Stimulated activated naive CD8-positive, alpha-beta T cell treated with anti-CD3 and anti-CD28 coated beads, Interleukin-15, amount 100 ng/mL, for 72 hours (primary cell): ENCODE data around the gene FSTL3.
"Not testable (repeated sequence)": the region's sequence is repeated elsewhere in the genome, so short reads cannot be mapped to it uniquely, and the experiment has no call there.

Experiments
- ATAC-seq: fragments of 150-1000 bp; cut with Tn5 transposase; 2 replicates; pipeline ENCODE4 v1.10.0; 2021; ENCODE audit warnings: mild to moderate bottlenecking, moderate library complexity
- DNase-seq, 2 donors: peaks; one replicate each; pipeline ENCODE4 v3.0.0; 2021 to 2022
- H3K27ac Mint-ChIP-seq, 2 donors: one replicate each; pipeline ENCODE4 v1.8.0; 2022; ENCODE audit warnings: mild to moderate bottlenecking in 2 of 2, mixed read lengths in 2 of 2, moderate library complexity in 2 of 2
- H3K27me3 Mint-ChIP-seq: one replicate; pipeline ENCODE4 v1.8.0; 2022; ENCODE audit warnings: mixed read lengths
- H3K4me1 Mint-ChIP-seq: one replicate; pipeline ENCODE4 v1.8.0; 2022; ENCODE audit warnings: mild to moderate bottlenecking, mixed read lengths
- H3K4me3 Mint-ChIP-seq, 2 donors: one replicate each; pipeline ENCODE4 v1.8.0; 2022; ENCODE audit warnings: mild to moderate bottlenecking in 2 of 2, mixed read lengths in 2 of 2, moderate library complexity in 1 of 2
- H3K9me3 Mint-ChIP-seq, 2 donors: one replicate each; pipeline ENCODE4 v1.8.0; 2022; ENCODE audit warnings: mixed read lengths in 2 of 2

FSTL3 gene

GRCh38 chr19:682678-683320 lies 6.6 kb downstream of the FSTL3 start:
- no peak overlapping the region for H3K4me3 Mint-ChIP-seq
- H3K27me3 Mint-ChIP-seq = no peaks in the 10 kb centered on the region
- DNase-seq = no peak
- peaks cover 14% of the 10 kb centered on the region for H3K4me1 Mint-ChIP-seq
- no peak for ATAC-seq
- H3K9me3 Mint-ChIP-seq = no peaks in the 10 kb centered on the region
- no peak overlapping the region for H3K27ac Mint-ChIP-seq

- peaks cover 8% of the 10 kb centered on the region for H3K4me1 Mint-ChIP-seq
- H3K4me3 Mint-ChIP-seq = no peak overlapping the region
Observed at GRCh38 chr19:685454-685931, 9.3 kb downstream of the FSTL3 start.

GRCh38 chr19:686589-687297 lies 10.6 kb downstream of the FSTL3 start:
- H3K27me3 Mint-ChIP-seq = no peaks in the 10 kb centered on the region
- DNase-seq (no peak), ATAC-seq (no peak)
- H3K9me3 Mint-ChIP-seq = no peaks in the 10 kb centered on the region
- no peak overlapping the region for H3K27ac Mint-ChIP-seq
- H3K4me3 Mint-ChIP-seq = no peak overlapping the region
- peaks cover under 1% of the 10 kb centered on the region for H3K4me1 Mint-ChIP-seq

More at GRCh38 chr19:685454-685931, 9.3 kb downstream of the FSTL3 start:
- no peak for DNase-seq
- H3K27me3 Mint-ChIP-seq = no peaks in the 10 kb centered on the region
- H3K9me3 Mint-ChIP-seq = no peaks in the 10 kb centered on the region
- ATAC-seq = no peak
- no peak overlapping the region for H3K27ac Mint-ChIP-seq

GRCh38 chr19:687569-688166 lies 11.5 kb downstream of the FSTL3 start:
- Mint-ChIP-seq H3K4me1 (no peaks in the 10 kb centered on the region), H3K9me3 (no peaks in the 10 kb centered on the region), H3K27ac (no peak overlapping the region), H3K4me3 (no peak overlapping the region), H3K27me3 (no peaks in the 10 kb centered on the region)
- no peak for DNase-seq
- ATAC-seq = no peak

GRCh38 chr19:688214-688613 lies 12.0 kb downstream of the FSTL3 start:
- Mint-ChIP-seq H3K4me1 (no peaks in the 10 kb centered on the region), H3K9me3 (no peaks in the 10 kb centered on the region), H3K27me3 (no peaks in the 10 kb centered on the region), H3K4me3 (no peak overlapping the region), H3K27ac (no peak overlapping the region)
- ATAC-seq (no peak), DNase-seq (no peak)

GRCh38 chr19:688992-689391 lies 12.8 kb downstream of the FSTL3 start:
- H3K27ac Mint-ChIP-seq = no peak overlapping the region
- no peak overlapping the region for H3K4me3 Mint-ChIP-seq
- no peaks in the 10 kb centered on the region for H3K27me3 Mint-ChIP-seq
- no peaks in the 10 kb centered on the region for H3K4me1 Mint-ChIP-seq
- H3K9me3 Mint-ChIP-seq = no peaks in the 10 kb centered on the region
- DNase-seq (no peak), ATAC-seq (no peak)

- peaks cover 8% of the 10 kb centered on the region for H3K4me1 Mint-ChIP-seq
- no peak overlapping the region for H3K4me3 Mint-ChIP-seq
- no peaks in the 10 kb centered on the region for H3K9me3 Mint-ChIP-seq
- no peak for ATAC-seq
- no peak for DNase-seq
- no peak overlapping the region for H3K27ac Mint-ChIP-seq
- H3K27me3 Mint-ChIP-seq = peaks cover 11% of the 10 kb centered on the region
Observed at GRCh38 chr19:690203-690602, 14.0 kb downstream of the FSTL3 start.

- no peaks in the 10 kb centered on the region for H3K9me3 Mint-ChIP-seq
- H3K4me1 Mint-ChIP-seq = peaks cover 15% of the 10 kb centered on the region
- ATAC-seq (peak; percentile 20), DNase-seq (no peak)
- H3K4me3 Mint-ChIP-seq = peak overlapping the region in 1 of 2 donors; percentile 29
- H3K27ac Mint-ChIP-seq = no peak overlapping the region
- peaks cover 45% of the 10 kb centered on the region for H3K27me3 Mint-ChIP-seq
Observed at GRCh38 chr19:694481-695351, 18.5 kb downstream of the FSTL3 start.

- peaks cover 45% of the 10 kb centered on the region for H3K27me3 Mint-ChIP-seq
- peak within 1 kb of the TSS in 1 of 2 donors; percentile 44 for H3K4me3 Mint-ChIP-seq
- DNase-seq (no peak), ATAC-seq (peak; percentile 46)
- peaks cover 15% of the 10 kb centered on the region for H3K4me1 Mint-ChIP-seq
- H3K27ac Mint-ChIP-seq = peak within 1 kb of the TSS in 1 of 2 donors; percentile 59
- H3K9me3 Mint-ChIP-seq = no peaks in the 10 kb centered on the region
Observed at GRCh38 chr19:695352-695949, 19.3 kb downstream of the FSTL3 start, which contains the start of gene PRSS57. TSS of gene PRSS57 (minus strand) at chr19:695452. CDS start at chr19:695430, 22 bp downstream.

- H3K4me3 Mint-ChIP-seq, H3K27ac Mint-ChIP-seq, DNase-seq, ATAC-seq, H3K9me3 Mint-ChIP-seq: not testable (repeated sequence)
- peaks cover 54% of the 10 kb centered on the region for H3K27me3 Mint-ChIP-seq
- H3K4me1 Mint-ChIP-seq = peaks cover 20% of the 10 kb centered on the region
Observed at GRCh38 chr19:698529-698928, 22.3 kb downstream of the FSTL3 start.

- not testable (repeated sequence) for H3K9me3 Mint-ChIP-seq, H3K4me3 Mint-ChIP-seq, H3K27ac Mint-ChIP-seq, ATAC-seq, DNase-seq
- Mint-ChIP-seq H3K4me1 (peaks cover 26% of the 10 kb centered on the region), H3K27me3 (peaks cover 48% of the 10 kb centered on the region)
Observed at GRCh38 chr19:699885-700284, 23.7 kb downstream of the FSTL3 start.

GRCh38 chr19:702847-703246 lies 26.7 kb downstream of the FSTL3 start:
- H3K4me3 Mint-ChIP-seq = peak overlapping the region; percentile 35 to 56
- not testable (repeated sequence) for ATAC-seq, H3K9me3 Mint-ChIP-seq, DNase-seq
- H3K4me1 Mint-ChIP-seq = peaks cover 16% of the 10 kb centered on the region
- H3K27me3 Mint-ChIP-seq = peaks cover 41% of the 10 kb centered on the region
- peak overlapping the region in 1 of 2 donors; percentile 27 for H3K27ac Mint-ChIP-seq

- Mint-ChIP-seq H3K4me1 (peaks cover 16% of the 10 kb centered on the region), H3K27me3 (peaks cover 41% of the 10 kb centered on the region), H3K9me3 (no peaks in the 10 kb centered on the region), H3K27ac (peak overlapping the region in 1 of 2 donors; percentile 27), H3K4me3 (peak overlapping the region; percentile 35 to 56)
- ATAC-seq = no peak
- no peak for DNase-seq
Observed at GRCh38 chr19:703329-703650, 27.1 kb downstream of the FSTL3 start.

GRCh38 chr19:703651-704446 lies 27.7 kb downstream of the FSTL3 start:
- peak; percentile 61 to 66 for DNase-seq
- peak overlapping the region; percentile 35 to 56 for H3K4me3 Mint-ChIP-seq
- H3K27ac Mint-ChIP-seq = no peak overlapping the region

More at GRCh38 chr19:703651-704446, 27.7 kb downstream of the FSTL3 start:
- ATAC-seq = peak; percentile 75
- peaks cover 38% of the 10 kb centered on the region for H3K27me3 Mint-ChIP-seq
- peaks cover 16% of the 10 kb centered on the region for H3K4me1 Mint-ChIP-seq
- no peaks in the 10 kb centered on the region for H3K9me3 Mint-ChIP-seq
